ENCODE measurements around the gene ANO4. TPM values are rescaled to one million over a fixed set of nuclear protein-coding genes. Genes with fewer than 3 reads are reported as not detected.

ANO4 gene
- 0.16 and 0.94 TPM in 2 replicates for total RNA-seq

DNA sequence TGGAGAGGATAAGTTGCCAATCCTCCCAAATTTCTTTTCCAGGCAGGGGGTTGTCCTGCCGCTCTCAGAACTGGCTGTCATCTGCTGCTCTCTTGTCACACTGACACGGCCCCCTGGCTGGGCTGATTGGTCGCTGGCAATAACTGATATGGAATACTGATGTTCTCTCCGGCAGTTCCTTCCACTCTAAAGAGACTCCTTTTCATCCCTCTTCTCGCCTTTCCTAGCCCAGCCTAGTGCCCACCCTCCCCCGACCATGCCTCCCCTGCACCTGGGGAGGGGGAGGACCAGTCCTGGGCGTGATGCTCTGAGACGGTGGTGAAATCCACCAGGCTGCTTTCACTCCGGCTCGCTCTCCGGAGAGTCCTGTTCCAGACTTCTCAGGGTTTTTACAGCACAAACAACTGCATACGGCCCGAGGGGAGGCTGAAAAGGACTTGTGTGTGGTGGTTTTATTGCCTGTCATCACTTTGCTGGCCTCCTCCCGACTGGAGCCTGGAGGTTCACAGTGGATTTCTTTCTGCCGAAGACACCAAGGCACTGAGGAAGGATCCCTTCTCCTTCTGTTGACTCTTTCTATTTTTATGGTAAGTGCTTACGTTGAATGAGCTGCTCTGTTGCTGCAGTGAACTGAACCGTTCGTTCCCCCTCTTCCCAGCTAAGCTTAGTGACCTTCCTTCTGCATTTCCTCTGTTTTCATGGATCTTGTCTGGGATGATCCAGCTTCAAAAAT, at the start of gene ANO4:
TSS of gene ANO4 (plus strand) at position 336 of the 733 bp plus-strand sequence. CDS start 107,010 bp downstream, outside the sequence.

Other genes with a start within 250 kb of the ANO4 start
- 23.3 and 25.3 TPM in 2 replicates for gene GAS2L3, start 221.1 kb upstream of the ANO4 start, total RNA-seq

All from bladder microvascular endothelial cell (primary cell).